CD4-positive, alpha-beta T cell (primary cell): ENCODE results near the gene UBQLN4. TPM values are rescaled to one million over a fixed set of nuclear protein-coding genes. Genes with fewer than 3 reads are reported as not detected.
A peak's percentile ranks its signal among the peaks of the same experiment; 100 is the strongest.

ENCODE experiments used
- ATAC-seq: fragments of 200-7000 bp; cut with Tn5 transposase; one replicate; pipeline ENCODE4 v1.10.0; 2022; ENCODE audit warnings: mild to moderate bottlenecking; ENCODE audit not compliant: poor library complexity
- CTCF ChIA-PET: fragments of 350-600 bp; sonication (Branson Sonifier 250); formaldehyde crosslinking; loops from one replicate; lab custom pipeline; 2021; ENCODE audit warnings: antibody characterized with exemption, inconsistent platforms; lab: Charles Lee
- POLR2A ChIA-PET: fragments of 350-600 bp; sonication (Branson Sonifier 250); formaldehyde crosslinking; loops from one replicate; lab custom pipeline; 2021; ENCODE audit warnings: antibody characterized with exemption, inconsistent platforms; lab: Charles Lee
- DNase-seq, 14 experiments: peaks; one replicate each; pipeline ENCODE4 v3.0.0-alpha.2; 2013 to 2020; ENCODE audit warnings: mixed read lengths in 2 of 14
- H3K27ac ChIP-seq, 2 donors: one replicate each; pipeline versions ENCODE4 v1.5.1 to v1.7.0; 2013; ENCODE audit warnings: low read length in 2 of 2, low read depth in 1 of 2, mild to moderate bottlenecking in 1 of 2
- H3K27me3 ChIP-seq, 2 experiments: 1 replicate in 1 of 2; 2 replicates in 1 of 2; pipeline versions ENCODE4 v1.6.1 to v1.7.0; 2013; ENCODE audit warnings: low read length in 2 of 2, control low read depth in 1 of 2, mild to moderate bottlenecking in 1 of 2, moderate library complexity in 1 of 2; ENCODE audit not compliant: insufficient read depth in 2 of 2, control insufficient read depth in 1 of 2
- H3K36me3 ChIP-seq: one replicate; pipeline ENCODE4 v1.6.1; 2013; ENCODE audit warnings: low read length, control low read depth; ENCODE audit not compliant: insufficient read depth
- H3K4me1 ChIP-seq: one replicate; pipeline ENCODE4 v1.6.1; 2013; ENCODE audit warnings: low read length, control low read depth; ENCODE audit not compliant: insufficient read depth
- H3K4me3 ChIP-seq: one replicate; pipeline ENCODE4 v1.5.1; 2013; ENCODE audit warnings: mild to moderate bottlenecking, low read length, moderate library complexity
- H3K9me3 ChIP-seq, 2 experiments: 1 replicate in 1 of 2; 2 replicates in 1 of 2; pipeline versions ENCODE4 v1.6.1 to v1.7.0; 2013; ENCODE audit warnings: low read length in 2 of 2, mild to moderate bottlenecking in 2 of 2, control low read depth in 1 of 2, moderate library complexity in 1 of 2; ENCODE audit not compliant: control insufficient read depth in 1 of 2, insufficient read depth in 1 of 2
- H3K27ac Mint-ChIP-seq: one replicate; pipeline ENCODE4 v1.8.0; 2020; ENCODE audit warnings: mixed read lengths
- H3K27me3 Mint-ChIP-seq: one replicate; pipeline ENCODE4 v1.8.0; 2021; ENCODE audit warnings: mixed read lengths
- H3K36me3 Mint-ChIP-seq: one replicate; pipeline ENCODE4 v1.8.0; 2021; ENCODE audit warnings: low read depth, mixed read lengths
- H3K4me1 Mint-ChIP-seq: one replicate; pipeline ENCODE4 v1.8.0; 2021; ENCODE audit warnings: low read depth, mixed read lengths
- H3K4me3 Mint-ChIP-seq: one replicate; pipeline ENCODE4 v1.8.0; 2020; ENCODE audit warnings: mild to moderate bottlenecking, mixed read lengths
- H3K9me3 Mint-ChIP-seq: one replicate; pipeline ENCODE4 v1.8.0; 2020; ENCODE audit warnings: mixed read lengths
- CTCF ChIP-seq: fragments of 200-600 bp; IDR thresholded peaks from one replicate; pipeline ENCODE4 v1.8.0; 2022; ENCODE audit warnings: antibody characterized with exemption, mild to moderate bottlenecking
- intact Hi-C, 2 experiments: fragments of 100-400 bp; cut with DNase I in 1 of 2; cut with micrococcal nuclease in 1 of 2; formaldehyde crosslinking; loops; one replicate each; pipeline versions ENCODE4 v1.15.1 to v1.9.0; 2023 to 2025; cut with DNase I, micrococcal nuclease
- total RNA-seq, 174 experiments: library from RNA in 2 of 174; stranded (reverse) in 2 of 174; gene quantifications; one replicate each; pipeline ENCODE4 v1.2.3 and lab custom pipeline; 2021 to 2026

UBQLN4 gene
- total RNA-seq, 2 experiments from 2014 or later: 10.6 to 11.9 TPM

- Mint-ChIP-seq H3K36me3 (no peaks in the 10 kb centered on the region), H3K4me1 (peaks cover 60% of the 10 kb centered on the region), H3K4me3 (no peak overlapping the region), H3K27me3 (no peaks in the 10 kb centered on the region), H3K9me3 (no peaks in the 10 kb centered on the region), H3K27ac (peak overlapping the region; percentile 35)
- H3K4me1 ChIP-seq: peaks cover 66% of the 10 kb centered on the region
- intact Hi-C loops: no loop called here
- H3K36me3 ChIP-seq: no peaks in the 10 kb centered on the region
- ATAC-seq (no peak), DNase-seq (peak in 1 of 14 experiments; percentile 50)
- H3K4me3 ChIP-seq: no peak overlapping the region
- no peaks in the 10 kb centered on the region for H3K9me3 ChIP-seq
- H3K27me3 ChIP-seq: no peaks in the 10 kb centered on the region
- ChIA-PET CTCF (interaction anchor here (1.0 to 6.8 kb wide), 3 partner anchors 28 to 125 kb away, joined by 3 to 194 read pairs (median 4); no protein-coding TSS in a partner anchor), POLR2A (interaction anchor here (1.5 to 1.8 kb wide), 2 partner anchors 26 to 28 kb away, joined by 8 read pairs; no protein-coding TSS in a partner anchor)
- TF ChIP-seq CTCF: no peak
- no peak overlapping the region for H3K27ac ChIP-seq
Observed at GRCh38 chr1:156100205-156100995, 46.8 kb upstream of the UBQLN4 start.

- ATAC-seq (no peak), DNase-seq (no peak)
- ChIA-PET POLR2A (interaction anchor here (1.5 to 4.3 kb wide), 3 partner anchors 16 to 29 kb away, joined by 8 to 23 read pairs (median 8); partner anchors contain the start of gene LMNA), CTCF (interaction anchor here (1.0 to 6.8 kb wide), 3 partner anchors 30 to 126 kb away, joined by 3 to 194 read pairs (median 4); no protein-coding TSS in a partner anchor)
- H3K27ac Mint-ChIP-seq: no peak overlapping the region
- no peaks in the 10 kb centered on the region for H3K9me3 Mint-ChIP-seq
- no peaks in the 10 kb centered on the region for H3K36me3 Mint-ChIP-seq
- Histone ChIP-seq H3K27ac (no peak overlapping the region), H3K27me3 (no peaks in the 10 kb centered on the region), H3K9me3 (no peaks in the 10 kb centered on the region), H3K36me3 (no peaks in the 10 kb centered on the region), H3K4me1 (peaks cover 61% of the 10 kb centered on the region), H3K4me3 (no peak overlapping the region)
- H3K27me3 Mint-ChIP-seq: no peaks in the 10 kb centered on the region
- intact Hi-C loops: no loop called here
- H3K4me3 Mint-ChIP-seq: no peak overlapping the region
- no peak for TF ChIP-seq CTCF
- peaks cover 50% of the 10 kb centered on the region for H3K4me1 Mint-ChIP-seq
Observed at GRCh38 chr1:156099282-156099681, 45.7 kb upstream of the UBQLN4 start.

- H3K27me3 Mint-ChIP-seq: peaks cover 2% of the 10 kb centered on the region
- H3K4me1 Mint-ChIP-seq: peaks cover 45% of the 10 kb centered on the region
- H3K4me1 ChIP-seq: peaks cover 56% of the 10 kb centered on the region
- no peak overlapping the region for H3K4me3 ChIP-seq
- peak overlapping the region in 1 of 2 donors; percentile 30 for H3K27ac ChIP-seq
- DNase-seq (no peak), ATAC-seq (no peak)
- POLR2A ChIA-PET: interaction anchor here (1.5 to 4.3 kb wide), 3 partner anchors 16 to 30 kb away, joined by 8 to 23 read pairs (median 8); partner anchors contain the start of gene LMNA
- H3K36me3 Mint-ChIP-seq: no peaks in the 10 kb centered on the region
- H3K9me3 Mint-ChIP-seq: no peaks in the 10 kb centered on the region
- no peaks in the 10 kb centered on the region for H3K9me3 ChIP-seq
- intact Hi-C loops: no loop called here
- H3K4me3 Mint-ChIP-seq: no peak overlapping the region
- peak overlapping the region; percentile 82 for H3K27ac Mint-ChIP-seq
- CTCF ChIA-PET: interaction anchor here (6.8 kb wide), 1 partner anchor 30 kb away, joined by 194 read pairs; no protein-coding TSS in a partner anchor
- H3K36me3 ChIP-seq: no peaks in the 10 kb centered on the region
- no peak for TF ChIP-seq CTCF
- no peaks in the 10 kb centered on the region for H3K27me3 ChIP-seq
Observed at GRCh38 chr1:156098784-156099183, 45.2 kb upstream of the UBQLN4 start.
